Skin epidermis (tissue), 12 donors: ENCODE results near the gene ITGA6.
A peak's percentile ranks its signal among the peaks of the same experiment; 100 is the strongest.
"Not testable (repeated sequence)": the region's sequence is repeated elsewhere in the genome, so short reads cannot be mapped to it uniquely, and the experiment has no call there.

Experiments
- H3K27ac ChIP-seq, 21 experiments: fragments of 200-600 bp; sonication (generic) in 11 of 21; one replicate each; pipeline ENCODE4 v1.5.0; 2020; ENCODE audit warnings: mild to moderate bottlenecking in 3 of 21, inconsistent platforms in 2 of 21, moderate library complexity in 2 of 21
- H3K4me3 ChIP-seq, 7 experiments: fragments of 200-600 bp; sonication (generic) in 2 of 7; one replicate each; pipeline ENCODE4 v1.5.0; 2020; ENCODE audit warnings: inconsistent platforms in 2 of 7, mild to moderate bottlenecking in 2 of 7, moderate library complexity in 1 of 7

Gene ITGA6

DNA sequence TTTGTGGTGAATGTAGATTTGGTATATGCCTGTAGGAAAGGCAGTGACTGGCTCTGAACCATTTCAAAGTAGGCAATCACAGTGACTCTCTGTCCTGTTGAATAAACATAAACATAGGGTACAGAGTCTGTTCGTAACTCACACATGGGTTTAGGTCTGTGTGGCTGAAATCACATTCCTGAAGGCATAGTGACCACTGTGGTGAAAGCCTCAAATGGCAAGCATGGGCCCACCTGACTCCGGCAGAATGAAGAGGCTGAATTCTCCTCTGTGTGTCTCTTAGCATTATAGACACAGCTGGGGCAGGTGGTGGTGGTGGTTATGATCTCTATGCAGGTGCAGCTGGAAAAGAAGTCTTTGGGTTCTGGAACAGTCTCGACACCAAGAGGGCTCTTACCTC, 61.2 kb downstream of the ITGA6 start:
- Histone ChIP-seq H3K27ac (no peak overlapping the region), H3K4me3 (no peak overlapping the region)

DNA sequence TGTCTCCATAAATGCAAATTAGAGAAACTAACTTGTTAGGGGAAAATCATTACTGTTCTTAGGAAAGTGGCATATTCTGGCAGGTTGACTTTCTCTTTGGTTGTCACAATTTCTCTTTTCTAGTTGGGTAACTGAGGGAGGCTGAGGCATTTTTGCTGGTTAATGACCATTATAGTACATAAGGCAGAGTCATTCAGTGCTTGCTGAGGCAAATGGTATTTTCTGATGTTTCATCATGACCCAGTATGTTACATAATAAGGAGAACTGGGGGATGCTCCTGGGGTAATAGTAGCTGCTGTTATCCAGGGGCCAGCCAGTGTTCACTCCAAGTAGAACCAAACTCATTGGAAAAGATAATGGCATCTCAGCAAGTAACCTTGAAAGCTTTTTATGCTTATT, 62.3 kb downstream of the ITGA6 start:
- Histone ChIP-seq H3K27ac (no peak overlapping the region), H3K4me3 (no peak overlapping the region)

DNA sequence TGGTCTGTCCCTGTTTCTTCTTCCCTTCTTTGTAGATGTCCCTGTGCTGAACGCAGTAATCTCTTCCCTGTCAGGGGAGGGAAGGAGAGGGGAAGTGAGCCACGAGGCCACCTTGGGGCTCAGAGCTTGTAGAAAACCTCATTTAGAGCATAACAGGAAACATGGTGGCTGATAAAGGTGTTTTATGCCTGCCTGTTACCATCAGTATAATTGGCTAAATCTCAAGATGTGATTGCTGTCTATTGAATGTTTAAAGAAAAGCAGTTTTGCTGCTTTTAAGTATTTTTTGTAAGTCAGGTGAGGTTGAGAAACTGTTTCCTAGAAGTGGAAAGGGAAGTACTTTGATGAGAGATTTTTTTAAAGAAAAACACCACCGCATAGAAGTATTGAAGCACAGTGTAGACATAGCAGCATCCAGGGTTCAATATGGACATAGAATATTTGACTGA, 68.8 kb downstream of the ITGA6 start:
- H3K27ac ChIP-seq: peak overlapping the region in 7 of 21 experiments; percentile 10 to 75 (median 63)

DNA sequence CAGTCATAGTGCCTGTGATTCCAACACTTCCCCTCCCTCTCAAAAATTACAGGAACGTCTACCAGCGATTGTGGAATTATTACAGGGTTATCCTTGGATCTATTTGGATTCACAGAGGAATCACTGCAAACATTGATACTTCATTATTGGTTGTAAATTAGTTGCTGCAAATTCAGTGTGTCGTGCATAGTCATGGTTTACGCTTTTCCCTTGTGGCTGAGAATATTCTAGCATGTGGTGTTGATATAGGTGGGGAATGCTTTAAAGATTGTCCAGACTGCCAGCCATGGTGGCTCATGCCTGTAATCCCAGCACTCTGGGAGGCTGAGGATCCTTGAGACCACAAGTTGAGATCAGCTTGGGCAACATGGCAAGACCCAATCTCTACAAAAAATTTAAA, 79.8 kb downstream of the ITGA6 start:
- H3K4me3 ChIP-seq: no peak overlapping the region
- no peak overlapping the region for H3K27ac ChIP-seq

More for the DNA sequence above, 68.8 kb downstream of the ITGA6 start:
- H3K4me3 ChIP-seq: no peak overlapping the region

DNA sequence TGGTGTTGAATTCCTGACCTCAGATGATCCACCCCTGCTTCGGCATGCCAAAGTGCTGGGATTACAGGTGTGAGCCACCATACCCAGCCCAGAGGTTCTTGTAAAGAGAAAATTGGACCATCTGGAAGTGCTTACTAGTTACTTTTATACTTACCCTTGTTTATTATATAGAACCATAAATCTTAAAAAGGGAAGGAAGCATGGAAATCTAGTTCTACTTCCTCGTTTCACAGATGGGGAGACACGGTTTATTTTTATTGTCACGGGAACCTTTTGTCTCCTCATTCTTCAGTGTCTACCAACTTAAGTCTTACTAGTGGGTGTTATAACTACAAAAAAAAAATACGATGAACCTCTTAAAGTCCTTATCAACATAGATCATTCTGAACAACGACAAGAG, 82.7 kb downstream of the ITGA6 start:
- no peak overlapping the region for H3K4me3 ChIP-seq
- no peak overlapping the region for H3K27ac ChIP-seq

DNA sequence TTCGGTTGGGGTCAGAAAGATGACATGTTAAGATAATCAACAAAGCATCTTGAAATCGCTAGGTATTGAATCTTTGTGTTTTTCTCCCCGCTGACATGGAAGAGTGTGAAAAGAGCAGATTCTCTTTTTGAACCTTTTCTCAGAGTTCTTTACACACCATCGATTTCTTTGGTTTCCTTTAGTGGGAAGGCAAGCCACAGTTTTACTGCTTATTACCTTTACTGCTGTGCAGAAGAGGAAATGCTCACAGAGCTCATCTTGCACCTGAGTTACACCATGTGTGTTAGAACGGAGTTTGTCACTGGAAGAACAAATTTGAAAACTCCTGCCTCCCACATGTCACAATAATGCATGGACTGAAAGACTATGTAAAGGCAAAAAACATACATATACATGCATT, 83.2 kb downstream of the ITGA6 start:
- H3K27ac ChIP-seq: no peak overlapping the region

DNA sequence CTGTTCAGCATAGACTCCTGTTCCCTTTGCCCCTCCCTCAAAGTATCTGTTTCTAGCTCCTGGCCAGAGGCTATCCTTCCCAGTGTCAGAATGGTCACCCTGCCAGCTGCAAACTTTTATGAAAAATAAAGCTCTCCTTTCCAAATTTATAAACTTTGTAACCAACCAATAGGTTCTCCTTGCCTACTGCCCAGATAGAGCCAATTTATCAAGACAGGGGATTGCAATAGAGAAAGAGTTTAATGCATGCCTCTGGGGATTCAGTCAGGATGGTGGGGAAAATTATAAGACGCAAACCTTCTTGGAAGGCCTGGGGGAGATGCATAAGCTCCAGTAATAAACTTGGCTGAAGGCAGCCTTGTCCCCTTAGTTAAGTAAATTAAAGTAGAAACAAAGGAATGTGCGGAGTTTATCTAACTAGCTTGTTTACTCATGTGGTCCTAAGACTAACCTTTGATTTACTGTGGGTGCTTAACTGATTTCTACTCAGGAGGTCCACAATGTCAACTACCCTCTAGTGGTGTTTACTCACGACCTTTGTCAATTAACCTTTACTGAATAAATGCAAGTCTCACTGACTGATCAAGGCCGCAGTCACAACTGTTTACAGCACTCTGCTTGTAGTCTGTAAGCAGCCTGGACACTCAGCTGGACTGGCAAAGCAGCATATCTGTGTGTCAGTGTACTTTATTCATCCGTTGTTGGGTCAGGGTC, 85.6 kb downstream of the ITGA6 start:
- no peak overlapping the region for H3K4me3 ChIP-seq
- no peak overlapping the region for H3K27ac ChIP-seq

More for the DNA sequence above, 83.2 kb downstream of the ITGA6 start:
- no peak overlapping the region for H3K4me3 ChIP-seq

DNA sequence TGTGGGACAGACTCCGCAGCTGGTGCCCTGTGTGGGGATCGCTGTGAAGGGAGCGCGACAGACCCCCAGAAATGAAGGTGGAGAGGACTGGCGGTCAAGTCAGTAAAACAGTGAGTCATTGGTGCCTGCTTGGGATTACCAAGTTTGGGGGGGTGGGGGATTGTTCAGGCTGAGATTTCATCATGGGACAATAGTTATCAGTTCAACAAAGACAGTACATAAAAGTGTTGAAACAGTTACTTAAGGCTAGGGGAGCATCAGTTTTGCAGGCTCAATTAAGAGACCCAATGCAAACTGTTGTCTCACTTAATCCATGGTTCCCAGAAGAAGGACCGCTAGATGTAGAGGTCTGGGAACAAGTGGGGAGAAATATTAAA, 86.1 kb downstream of the ITGA6 start:
- no peak overlapping the region for H3K4me3 ChIP-seq
- H3K27ac ChIP-seq: no peak overlapping the region

DNA sequence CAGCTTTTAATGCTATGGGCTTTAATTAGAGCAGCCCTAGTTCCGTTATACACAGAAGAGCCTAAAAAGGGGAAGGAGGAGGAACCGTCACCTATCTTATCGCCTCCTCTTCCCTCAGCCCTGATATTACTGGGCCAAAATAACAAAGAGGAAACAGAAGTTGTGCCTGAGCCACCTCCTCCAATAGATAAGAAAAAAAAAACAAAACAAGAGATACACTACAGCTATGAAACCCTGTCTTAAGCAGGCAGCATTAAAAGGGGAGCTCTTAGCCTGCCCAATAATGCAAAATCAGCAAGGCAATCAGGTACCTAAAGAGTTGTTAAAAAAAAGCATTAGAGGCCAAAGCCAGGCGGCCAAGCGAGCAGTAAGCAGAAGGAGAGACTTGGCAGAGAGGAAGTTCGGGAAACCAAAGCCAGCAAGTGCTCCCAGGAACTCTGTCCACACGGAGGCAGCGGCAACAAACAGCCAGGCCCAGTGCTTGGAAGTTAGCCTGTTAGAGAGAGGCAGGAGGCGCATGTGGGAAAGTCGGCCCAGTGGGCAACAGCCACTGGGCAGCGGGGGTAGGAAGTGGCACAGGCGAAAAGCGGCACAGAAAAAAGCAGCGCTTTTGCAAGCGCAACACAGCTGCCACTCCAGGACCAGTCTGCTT, 86.7 kb downstream of the ITGA6 start:
- H3K27ac ChIP-seq: no peak overlapping the region
- no peak overlapping the region for H3K4me3 ChIP-seq

DNA sequence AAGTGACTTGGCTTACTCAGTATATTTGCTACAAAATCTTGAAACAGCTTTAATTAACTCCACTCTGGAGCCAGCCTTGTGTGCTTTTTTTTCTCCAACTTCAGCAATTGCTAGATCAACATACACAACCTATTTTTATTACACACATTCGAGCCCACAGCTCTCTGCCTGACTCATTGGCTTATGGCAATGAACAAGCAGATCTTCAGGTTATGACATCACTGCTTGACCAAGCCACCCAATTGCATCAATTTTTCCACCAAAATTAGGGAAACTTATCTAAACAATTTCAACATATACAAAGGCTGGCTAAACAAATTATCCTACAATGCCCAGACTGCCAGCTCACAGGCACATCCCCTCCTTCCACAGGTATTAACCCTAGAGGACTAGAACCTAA, 88.9 kb downstream of the ITGA6 start:
- Histone ChIP-seq H3K4me3 (no peak overlapping the region), H3K27ac (no peak overlapping the region)

DNA sequence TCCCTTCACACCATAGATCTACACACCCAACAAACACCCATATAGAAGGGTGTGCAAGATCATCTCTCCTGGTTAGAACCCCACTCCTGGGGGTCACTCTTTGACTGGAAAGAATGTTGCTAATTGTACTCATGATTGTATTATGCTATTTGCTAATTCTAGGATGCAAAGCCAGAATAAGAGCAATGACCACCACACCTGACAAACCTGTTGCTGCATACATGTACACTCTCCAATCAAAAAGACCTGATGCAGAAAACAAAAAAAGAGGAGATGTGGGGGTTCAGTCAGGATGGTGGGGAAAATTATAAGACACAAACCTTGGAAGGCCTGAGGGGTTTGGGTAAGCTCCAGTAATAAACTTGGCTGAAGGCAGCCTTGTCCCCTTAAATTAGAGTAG, 91.6 kb downstream of the ITGA6 start:
- Histone ChIP-seq H3K27ac (no peak overlapping the region), H3K4me3 (no peak overlapping the region)

DNA sequence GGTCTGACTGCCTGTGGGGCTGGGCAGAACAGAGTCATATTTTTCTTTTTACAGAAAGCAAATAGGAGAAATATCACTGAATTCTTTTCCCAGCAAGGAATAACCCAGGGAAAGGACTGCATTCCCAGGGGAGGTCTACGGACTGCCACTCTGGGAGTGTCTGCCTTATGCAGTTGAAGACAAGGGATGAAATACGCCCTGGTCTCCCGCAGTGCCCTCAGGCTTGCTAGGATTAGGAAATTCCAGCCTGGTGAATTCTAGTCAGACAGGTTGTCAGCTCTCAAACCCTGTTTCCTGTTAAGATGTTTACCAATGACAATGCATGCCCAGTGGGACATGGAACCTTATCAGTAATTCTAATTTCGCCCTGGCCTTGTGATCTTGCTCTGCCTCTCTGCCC, 98.2 kb downstream of the ITGA6 start:
- no peak overlapping the region for H3K27ac ChIP-seq
- H3K4me3 ChIP-seq: no peak overlapping the region

DNA sequence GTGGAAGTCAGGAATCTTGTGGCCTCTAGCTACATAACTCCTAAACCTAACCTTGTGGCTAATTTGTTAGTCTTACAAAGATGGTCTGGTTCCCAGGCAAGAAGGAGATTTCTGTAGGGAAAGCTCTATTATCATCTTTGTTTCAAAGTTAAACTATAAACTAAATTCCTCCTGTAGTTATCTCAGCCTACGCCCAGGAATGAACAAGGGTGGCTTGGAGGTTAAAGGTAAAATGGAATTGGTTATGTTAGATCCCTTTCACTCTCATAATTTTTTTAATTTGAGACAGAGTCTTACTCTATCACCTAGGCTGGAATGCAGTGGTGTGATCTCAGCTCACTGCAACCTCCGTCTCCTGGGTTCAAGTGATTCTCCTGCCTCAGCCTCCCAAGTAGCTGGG, 103.9 kb downstream of the ITGA6 start:
- no peak overlapping the region for H3K27ac ChIP-seq
- no peak overlapping the region for H3K4me3 ChIP-seq

DNA sequence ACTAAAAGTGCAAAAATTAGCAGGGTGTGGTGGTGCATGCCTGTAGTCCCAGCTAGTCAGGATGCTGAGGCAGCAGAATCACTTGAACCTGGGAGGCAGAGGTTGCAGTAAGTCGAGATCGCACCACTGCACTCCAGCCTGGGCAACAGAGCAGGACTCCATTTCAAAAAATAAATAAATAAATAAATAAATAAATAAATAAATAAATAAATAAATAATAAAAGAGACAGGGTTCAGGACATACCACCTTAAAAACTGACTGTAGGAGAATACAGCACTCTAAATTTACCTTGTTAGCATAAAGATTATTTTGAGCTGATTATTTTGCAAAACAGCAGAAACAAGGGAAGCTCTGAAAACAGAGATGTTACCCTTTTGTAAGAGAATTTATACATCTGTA, 105.1 kb downstream of the ITGA6 start:
- H3K27ac ChIP-seq, H3K4me3 ChIP-seq: not testable (repeated sequence)

DNA sequence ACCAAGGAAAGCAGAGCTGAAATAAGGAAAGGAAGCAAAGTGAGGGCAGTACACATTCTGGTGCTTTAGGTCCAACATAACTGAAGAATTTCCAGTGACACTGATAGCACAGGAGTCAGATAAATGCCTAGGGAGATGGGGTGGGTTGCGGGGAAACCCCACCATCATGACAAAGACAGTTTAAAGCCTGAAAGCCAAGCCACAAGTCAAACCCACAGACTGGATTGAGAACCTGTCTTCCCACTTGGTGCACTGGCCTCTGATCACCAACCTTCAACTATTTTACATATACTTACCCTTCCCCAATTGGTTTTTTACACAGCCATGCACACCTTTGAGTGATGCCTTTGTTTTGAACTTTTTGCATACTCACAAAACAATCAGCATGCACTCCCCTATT, 106.3 kb downstream of the ITGA6 start:
- H3K27ac ChIP-seq: no peak overlapping the region
- H3K4me3 ChIP-seq: no peak overlapping the region

DNA sequence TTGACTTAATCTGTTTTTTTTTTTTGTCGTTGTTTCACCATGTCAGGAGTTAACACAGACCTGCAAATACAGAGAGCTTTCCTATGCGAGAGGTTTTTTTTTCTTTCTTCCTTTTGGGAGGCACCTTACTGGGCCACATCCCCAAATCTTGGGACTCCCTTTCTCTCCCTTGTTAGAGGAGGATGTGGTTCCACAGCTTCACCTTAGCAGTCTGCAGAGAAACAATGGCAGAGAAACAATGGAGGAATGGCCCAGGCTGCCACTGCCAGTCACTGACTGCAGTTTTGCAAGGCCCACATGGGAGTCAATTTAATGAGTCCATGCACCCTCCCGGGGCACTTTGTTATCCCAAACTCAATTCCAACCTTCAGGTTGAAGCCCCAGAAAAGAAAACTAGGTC, 107.7 kb downstream of the ITGA6 start:
- H3K4me3 ChIP-seq: no peak overlapping the region
- H3K27ac ChIP-seq: no peak overlapping the region

DNA sequence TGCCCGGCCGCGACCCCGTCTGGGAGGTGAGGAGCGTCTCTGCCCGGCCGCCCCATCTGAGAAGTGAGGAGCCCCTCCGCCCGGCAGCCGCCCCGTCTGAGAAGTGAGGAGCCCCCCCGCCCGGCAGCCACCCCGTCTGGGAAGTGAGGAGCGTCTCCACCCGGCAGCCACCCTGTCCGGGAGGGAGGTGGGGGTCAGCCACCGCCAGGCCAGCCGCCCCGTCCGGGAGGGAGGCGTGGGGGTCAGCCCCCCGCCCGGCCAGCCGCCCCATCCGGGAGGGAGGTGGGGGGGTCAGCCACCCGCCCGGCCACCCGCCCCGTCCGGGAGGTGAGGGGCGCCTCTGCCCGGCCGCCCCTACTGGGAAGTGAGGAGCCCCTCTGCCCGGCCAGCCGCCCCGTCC, 110.5 kb downstream of the ITGA6 start:
- H3K27ac ChIP-seq: not testable (repeated sequence)

DNA sequence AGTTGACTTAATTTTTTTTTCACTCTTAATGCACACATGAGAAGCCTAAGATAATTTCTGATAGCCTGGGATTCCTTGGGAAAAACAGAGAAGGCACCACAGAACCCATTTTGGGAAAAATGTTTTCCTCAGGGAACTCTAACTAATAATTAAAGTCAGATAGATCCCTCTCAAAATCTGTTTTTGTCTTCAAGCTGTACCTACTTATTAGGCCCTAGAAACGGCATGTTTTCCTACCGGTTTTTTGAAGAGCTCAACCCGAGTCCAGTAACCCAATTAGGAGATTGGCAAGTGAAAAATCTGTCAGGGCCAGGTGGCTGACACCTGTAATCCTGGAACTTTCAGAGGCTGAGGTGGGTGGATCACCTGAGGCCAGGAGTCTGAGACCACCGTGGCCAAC, 112.4 kb downstream of the ITGA6 start:
- no peak overlapping the region for H3K27ac ChIP-seq
- no peak overlapping the region for H3K4me3 ChIP-seq

More for the DNA sequence above, 110.5 kb downstream of the ITGA6 start:
- not testable (repeated sequence) for H3K4me3 ChIP-seq

DNA sequence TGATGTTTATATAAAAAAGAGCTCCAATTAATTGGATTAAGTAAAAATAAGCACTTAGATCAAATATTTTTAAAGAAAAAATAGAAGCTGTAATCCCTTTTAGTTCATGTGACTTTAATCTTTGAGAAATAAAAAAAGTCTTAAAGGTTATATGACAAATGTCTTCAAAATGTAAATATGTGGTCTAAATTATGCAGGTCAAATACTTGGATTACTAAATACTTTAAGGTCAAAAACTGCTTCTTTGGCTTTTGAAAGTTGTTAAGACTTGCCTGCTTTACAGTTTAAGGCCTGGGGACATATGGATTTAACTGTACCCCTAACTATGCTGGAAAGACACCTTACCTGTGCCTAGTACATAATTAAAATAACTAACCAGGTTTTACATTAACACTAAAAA, 113.0 kb downstream of the ITGA6 start:
- no peak overlapping the region for H3K4me3 ChIP-seq
- no peak overlapping the region for H3K27ac ChIP-seq

DNA sequence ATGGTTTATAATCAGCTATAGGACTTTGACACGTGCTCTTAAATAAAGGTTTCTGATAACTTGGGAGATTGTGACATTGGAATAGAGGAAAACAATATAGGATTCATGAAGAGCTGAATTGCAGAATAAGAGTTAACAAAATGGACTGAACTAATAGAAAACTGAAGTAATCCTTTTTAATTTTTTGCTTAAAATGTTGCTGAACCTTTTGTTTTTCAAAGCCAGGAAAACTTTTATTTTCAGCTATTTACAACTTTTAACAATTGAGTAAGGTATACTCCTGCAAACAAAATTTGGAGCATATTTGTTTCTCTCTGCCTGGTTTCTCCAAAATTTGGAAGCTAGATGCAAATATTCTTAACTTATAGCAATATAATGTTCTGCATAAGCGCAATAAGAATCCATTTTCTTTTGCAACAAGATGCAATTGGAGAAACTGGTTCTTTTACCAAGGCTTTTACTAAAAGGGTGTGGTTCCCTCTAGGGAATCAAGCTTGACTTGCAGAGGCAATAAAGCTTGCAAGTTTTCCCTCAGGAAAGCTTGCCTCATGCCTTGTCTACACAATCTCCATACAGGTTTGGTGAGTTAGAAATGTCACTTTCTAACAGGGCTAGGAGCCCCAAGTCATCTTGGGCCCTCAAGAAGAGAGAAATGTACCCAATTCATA, 118.2 kb downstream of the ITGA6 start:
- no peak overlapping the region for H3K4me3 ChIP-seq
- H3K27ac ChIP-seq: peak overlapping the region in 2 of 21 experiments; percentile 31

DNA sequence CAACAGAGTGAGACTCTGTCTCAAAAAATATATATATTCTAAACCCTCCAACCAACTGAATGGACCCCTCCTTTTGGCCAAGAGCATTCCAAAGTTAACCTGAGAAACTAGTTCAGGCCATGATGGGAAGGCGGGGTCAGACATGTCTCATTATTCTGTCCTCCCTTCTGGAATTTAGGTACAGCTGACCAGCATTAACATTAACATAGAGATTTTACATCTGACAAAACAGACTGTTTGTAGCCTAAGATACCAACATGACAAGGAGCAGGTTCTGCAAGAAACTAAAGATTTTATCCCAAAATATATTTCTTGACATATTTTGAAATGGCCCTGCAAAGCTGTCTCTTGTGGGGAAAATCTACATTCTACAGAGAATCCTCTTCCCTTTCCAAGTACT, 121.7 kb downstream of the ITGA6 start:
- Histone ChIP-seq H3K4me3 (no peak overlapping the region), H3K27ac (no peak overlapping the region)
